Chondrocyte (in vitro differentiated cells): ENCODE results near the gene NR1H4. TPM values are rescaled to one million over a fixed set of nuclear protein-coding genes. Genes with fewer than 3 reads are reported as not detected.
"Not testable (repeated sequence)": the region's sequence is repeated elsewhere in the genome, so short reads cannot be mapped to it uniquely, and the experiment has no call there.

Experiments
- DNase-seq: peaks from one replicate; pipeline ENCODE4 v3.0.0; 2021; ENCODE audit warnings: mixed read lengths, low spot score
- H3K27ac Mint-ChIP-seq: one replicate; pipeline ENCODE4 v1.8.0; 2021; ENCODE audit warnings: mild to moderate bottlenecking, moderate library complexity, mixed read lengths; ENCODE audit not compliant: unreplicated experiment
- H3K27me3 Mint-ChIP-seq: 2 replicates; pipeline ENCODE4 v1.8.0; 2021; ENCODE audit warnings: low read depth, mixed read lengths
- H3K36me3 Mint-ChIP-seq: 2 replicates; pipeline ENCODE4 v1.8.0; 2021; ENCODE audit warnings: low read depth, mixed read lengths
- H3K4me1 Mint-ChIP-seq: 2 replicates; pipeline ENCODE4 v1.8.0; 2021; ENCODE audit warnings: low read depth, mild to moderate bottlenecking, mixed read lengths
- H3K4me3 Mint-ChIP-seq: one replicate; pipeline ENCODE4 v1.8.0; 2021; ENCODE audit warnings: mild to moderate bottlenecking, moderate library complexity, mixed read lengths; ENCODE audit not compliant: unreplicated experiment
- H3K9me3 Mint-ChIP-seq: 2 replicates; pipeline ENCODE4 v1.8.0; 2021; ENCODE audit warnings: low read depth, mixed read lengths
- long read RNA-seq: library from polyadenylated mRNA; stranded (forward); transcript quantifications from one replicate; pipeline ENCODE4 v2.0.0, GENCODE V29; 2021
- total RNA-seq: library from RNA; stranded (reverse); gene quantifications from 3 replicates; pipeline ENCODE4 v1.2.1, GENCODE V29; 2021
- TF ChIP-seq, protein P1 (sequence below): fragments of 200-600 bp; sonication (generic); IDR thresholded peaks from 2 replicates; pipeline ENCODE4 v1.5.0; 2021; ENCODE audit warnings: antibody characterized with exemption, mild to moderate bottlenecking, moderate library complexity

NR1H4 gene
- total RNA-seq = not detected in 3 replicates
- long read RNA-seq = 0 reads

DNA sequence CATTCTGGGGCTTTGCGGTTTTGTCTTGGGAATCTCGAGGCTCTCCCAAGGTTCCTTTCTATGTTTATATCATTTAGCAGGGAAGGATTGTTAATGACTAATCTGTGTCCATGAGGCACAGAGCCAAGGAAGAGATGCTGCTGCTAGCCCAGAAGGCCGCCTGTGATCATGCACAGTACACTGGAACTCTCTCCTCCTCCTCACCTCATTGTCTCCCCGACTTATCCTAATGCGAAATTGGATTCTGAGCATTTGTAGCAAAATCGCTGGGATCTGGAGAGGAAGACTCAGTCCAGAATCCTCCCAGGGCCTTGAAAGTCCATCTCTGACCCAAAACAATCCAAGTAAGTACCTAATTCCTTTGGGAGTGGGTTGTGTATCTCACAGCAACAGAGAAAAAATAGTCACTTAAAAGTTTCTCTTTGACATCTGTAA lies at the start of gene NR1H4:
Gene NR1H4, plus strand, starts transcription at position 151 of the 435 bp plus-strand sequence. CDS start 19,458 bp downstream, outside the sequence.
- Mint-ChIP-seq H3K27me3 (peaks cover 25% of the 10 kb centered on the region), H3K36me3 (no peaks in the 10 kb centered on the region), H3K4me3 (no peak within 1 kb of the TSS), H3K4me1 (no peaks in the 10 kb centered on the region), H3K9me3 (no peaks in the 10 kb centered on the region), H3K27ac (no peak within 1 kb of the TSS)
- DNase-seq = no peak
- TF ChIP-seq, protein P1, sequence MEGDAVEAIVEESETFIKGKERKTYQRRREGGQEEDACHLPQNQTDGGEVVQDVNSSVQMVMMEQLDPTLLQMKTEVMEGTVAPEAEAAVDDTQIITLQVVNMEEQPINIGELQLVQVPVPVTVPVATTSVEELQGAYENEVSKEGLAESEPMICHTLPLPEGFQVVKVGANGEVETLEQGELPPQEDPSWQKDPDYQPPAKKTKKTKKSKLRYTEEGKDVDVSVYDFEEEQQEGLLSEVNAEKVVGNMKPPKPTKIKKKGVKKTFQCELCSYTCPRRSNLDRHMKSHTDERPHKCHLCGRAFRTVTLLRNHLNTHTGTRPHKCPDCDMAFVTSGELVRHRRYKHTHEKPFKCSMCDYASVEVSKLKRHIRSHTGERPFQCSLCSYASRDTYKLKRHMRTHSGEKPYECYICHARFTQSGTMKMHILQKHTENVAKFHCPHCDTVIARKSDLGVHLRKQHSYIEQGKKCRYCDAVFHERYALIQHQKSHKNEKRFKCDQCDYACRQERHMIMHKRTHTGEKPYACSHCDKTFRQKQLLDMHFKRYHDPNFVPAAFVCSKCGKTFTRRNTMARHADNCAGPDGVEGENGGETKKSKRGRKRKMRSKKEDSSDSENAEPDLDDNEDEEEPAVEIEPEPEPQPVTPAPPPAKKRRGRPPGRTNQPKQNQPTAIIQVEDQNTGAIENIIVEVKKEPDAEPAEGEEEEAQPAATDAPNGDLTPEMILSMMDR = no peak

DNA sequence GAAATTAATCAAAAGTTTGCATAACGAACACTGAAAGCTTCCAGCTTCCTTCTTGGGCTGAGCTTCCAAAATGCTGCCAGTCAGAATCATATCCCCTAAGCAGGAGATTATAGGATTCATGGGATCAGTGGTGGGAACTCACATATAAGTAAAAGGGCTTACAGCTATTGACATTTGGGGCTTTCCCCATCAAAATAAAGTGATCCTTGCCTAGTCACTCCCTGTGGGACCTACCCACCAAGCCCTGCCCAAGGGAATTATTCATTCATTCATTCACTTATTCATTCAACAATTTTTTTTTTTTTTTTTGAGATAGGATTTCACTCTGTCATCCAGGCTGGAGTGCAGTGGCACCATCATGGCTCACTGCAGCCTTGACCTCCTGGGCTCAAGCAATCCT lies 47.5 kb upstream of the NR1H4 start:
- H3K4me3 Mint-ChIP-seq = no peak overlapping the region
- TF ChIP-seq, protein P1 = no peak

DNA sequence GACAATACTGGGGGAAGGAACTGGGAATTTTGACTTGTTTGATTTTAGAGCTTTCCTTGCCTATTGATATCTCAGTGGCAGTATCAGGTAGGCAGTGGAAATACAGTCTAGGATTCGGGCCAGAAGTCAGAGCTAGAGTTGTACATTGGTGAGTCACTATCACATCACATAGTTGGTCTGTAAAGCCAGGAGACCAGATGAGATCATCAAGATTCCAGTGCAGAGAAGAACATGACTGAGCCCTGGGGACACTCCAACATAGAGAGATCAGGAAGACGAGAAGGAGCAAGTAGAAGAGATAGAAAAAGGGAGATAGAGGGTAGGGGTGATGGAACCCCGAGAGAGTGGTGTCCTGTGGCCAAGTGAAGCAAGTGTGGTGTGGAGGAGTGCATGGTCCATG lies 46.6 kb upstream of the NR1H4 start:
- no peak for DNase-seq
- Mint-ChIP-seq H3K27ac (no peak overlapping the region), H3K4me3 (no peak overlapping the region), H3K4me1 (peaks cover 6% of the 10 kb centered on the region), H3K27me3 (peaks cover 3% of the 10 kb centered on the region), H3K36me3 (no peaks in the 10 kb centered on the region), H3K9me3 (peaks cover 9% of the 10 kb centered on the region)
- TF ChIP-seq, protein P1 = no peak

More for the DNA sequence above, 47.5 kb upstream of the NR1H4 start:
- H3K4me1 Mint-ChIP-seq = peaks cover 6% of the 10 kb centered on the region
- no peak overlapping the region for H3K27ac Mint-ChIP-seq
- H3K27me3 Mint-ChIP-seq = peaks cover 3% of the 10 kb centered on the region
- peaks cover 9% of the 10 kb centered on the region for H3K9me3 Mint-ChIP-seq
- DNase-seq = no peak
- H3K36me3 Mint-ChIP-seq = no peaks in the 10 kb centered on the region

DNA sequence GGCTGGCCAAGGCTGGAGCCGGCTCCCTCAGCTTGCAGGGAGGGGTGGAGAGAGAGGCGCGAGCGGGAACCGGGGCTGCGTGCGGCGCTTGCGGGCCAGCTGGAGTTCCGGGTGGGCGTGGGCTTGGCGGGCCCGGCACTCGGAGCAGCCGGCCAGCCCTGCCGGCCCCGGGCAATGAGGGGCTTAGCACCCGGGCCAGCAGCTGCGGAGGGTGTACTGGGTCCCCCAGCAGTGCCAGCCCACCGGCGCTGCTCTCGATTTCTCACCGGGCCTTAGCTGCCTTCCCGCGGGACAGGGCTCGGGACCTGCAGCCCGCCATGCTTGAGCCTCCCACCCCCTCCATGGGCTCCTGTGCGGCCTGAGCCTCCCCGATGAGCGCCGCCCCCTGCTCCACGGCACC lies 43.4 kb upstream of the NR1H4 start:
- not testable (repeated sequence) for H3K27me3 Mint-ChIP-seq, H3K27ac Mint-ChIP-seq, H3K4me1 Mint-ChIP-seq, H3K4me3 Mint-ChIP-seq, H3K36me3 Mint-ChIP-seq, DNase-seq, H3K9me3 Mint-ChIP-seq

DNA sequence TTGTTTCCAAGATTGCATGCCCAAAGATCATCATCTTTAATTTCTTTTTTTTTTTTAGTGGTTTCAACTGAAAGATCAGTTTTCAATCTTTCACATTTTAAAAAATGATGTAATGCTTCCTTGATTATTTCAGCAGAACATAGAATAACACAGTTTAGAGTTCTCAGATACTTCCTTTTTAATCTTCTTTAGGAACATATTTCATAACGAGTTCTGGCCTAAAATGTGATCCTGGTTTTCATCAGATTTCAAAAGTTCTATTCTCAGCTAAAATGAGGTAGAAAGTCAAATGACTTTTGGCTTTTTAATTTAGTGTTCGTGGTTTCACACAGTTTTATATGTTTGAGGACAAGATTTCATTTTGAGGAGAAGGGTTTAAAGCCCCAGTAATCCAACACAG lies 40.0 kb upstream of the NR1H4 start:
- Mint-ChIP-seq H3K27me3 (no peaks in the 10 kb centered on the region), H3K36me3 (no peaks in the 10 kb centered on the region), H3K9me3 (no peaks in the 10 kb centered on the region), H3K4me3 (no peak overlapping the region), H3K27ac (no peak overlapping the region), H3K4me1 (no peaks in the 10 kb centered on the region)
- no peak for DNase-seq
- TF ChIP-seq, protein P1 = no peak

DNA sequence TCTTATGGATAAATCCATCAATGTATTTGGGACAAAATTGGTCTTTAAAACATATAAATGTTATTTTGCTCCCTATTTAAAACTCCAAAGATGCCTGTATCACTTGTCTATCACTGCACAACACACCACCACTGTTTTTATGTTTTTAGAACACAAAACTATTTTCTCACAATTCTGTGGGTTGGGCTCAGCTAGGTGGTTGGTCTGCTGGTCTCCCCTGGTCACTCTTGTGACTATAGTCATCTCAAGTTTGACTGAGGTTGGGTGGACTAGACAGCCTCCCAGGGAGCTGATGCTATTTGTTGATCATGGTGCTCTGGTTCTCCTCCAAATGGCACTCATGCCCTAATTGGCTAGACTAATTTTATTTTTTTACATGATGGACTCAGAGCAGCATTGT lies 39.5 kb upstream of the NR1H4 start:
- no peaks in the 10 kb centered on the region for H3K36me3 Mint-ChIP-seq
- no peaks in the 10 kb centered on the region for H3K4me1 Mint-ChIP-seq
- H3K4me3 Mint-ChIP-seq = no peak overlapping the region
- TF ChIP-seq, protein P1 = no peak
- H3K9me3 Mint-ChIP-seq = no peaks in the 10 kb centered on the region
- no peak for DNase-seq
- no peaks in the 10 kb centered on the region for H3K27me3 Mint-ChIP-seq
- H3K27ac Mint-ChIP-seq = no peak overlapping the region
